Endothelial cell of umbilical vein (primary cell): Measurements from ENCODE around the gene ANTXRL. TPM values are rescaled to one million over a fixed set of nuclear protein-coding genes. Genes with fewer than 3 reads are reported as not detected.

Experiments used
- BruUV-seq: library from RNA; stranded (reverse); fragments of 400-500 nt; replicated peaks from 2 replicates; lab custom pipeline; 2021; lab: Mats Ljungman, UMichigan
- CTCF ChIA-PET: fragments of 300-600, 350-600 bp; sonication (Branson Sonifier 250); formaldehyde crosslinking; loops from one replicate; lab custom pipeline; 2021; ENCODE audit warnings: antibody characterized with exemption, inconsistent platforms; lab: Charles Lee
- POLR2A ChIA-PET: fragments of 300-600, 350-600 bp; sonication (Branson Sonifier 250); formaldehyde crosslinking; loops from one replicate; lab custom pipeline; 2021; ENCODE audit warnings: antibody characterized with exemption, inconsistent platforms; lab: Charles Lee
- DNase-seq: peaks from one replicate; pipeline ENCODE4 v3.0.0-alpha.2; 2011; ENCODE audit warnings: low read depth, low spot score
- FAIRE-seq: peaks from 2 replicates; lab custom pipeline; 2011; peaks lifted over from hg19 to GRCh38; lab: Jason Lieb, UNC
- H2AFZ ChIP-seq: 2 replicates; pipeline ENCODE4 v1.6.0; 2012; ENCODE audit warnings: low read depth, low read length, control low read depth, inconsistent platforms
- H3K27ac ChIP-seq: 2 replicates; pipeline ENCODE4 v1.5.1; 2011; ENCODE audit warnings: low read depth, mild to moderate bottlenecking, control low read depth, low read length, moderate library complexity; ENCODE audit not compliant: insufficient read depth
- H3K27me3 ChIP-seq, 2 experiments: 2 replicates each; pipeline versions ENCODE4 v1.6.0 to v1.6.1; 2011; ENCODE audit warnings: low read length in 2 of 2, mixed read lengths in 1 of 2; ENCODE audit not compliant: control insufficient read depth in 2 of 2, insufficient read depth in 2 of 2
- H3K36me3 ChIP-seq, 2 experiments: 2 replicates in 1 of 2; 3 replicates in 1 of 2; pipeline ENCODE4 v1.5.1; 2011; ENCODE audit warnings: low read length in 2 of 2, mild to moderate bottlenecking in 1 of 2, moderate library complexity in 1 of 2; ENCODE audit not compliant: control insufficient read depth in 2 of 2, insufficient read depth in 2 of 2; ENCODE audit errors: extremely low read depth in 1 of 2
- H3K4me1 ChIP-seq: 3 replicates; pipeline ENCODE4 v1.5.1; 2011; ENCODE audit warnings: mild to moderate bottlenecking, low read length; ENCODE audit not compliant: control insufficient read depth, insufficient read depth; ENCODE audit errors: extremely low read depth
- H3K4me2 ChIP-seq: 2 replicates; pipeline ENCODE4 v1.6.1; 2011; ENCODE audit warnings: low read length, control low read depth, mixed read lengths; ENCODE audit not compliant: insufficient read depth
- H3K4me3 ChIP-seq, 3 experiments: fragments of 200-600 bp in 1 of 3; sonication (generic), shearing (Covaris generic) in 1 of 3; replicated peaks in 1 of 3; 2 replicates each; pipeline ENCODE4 v1.5.1; 2011 to 2016; ENCODE audit warnings: control low read depth in 3 of 3, low read length in 3 of 3, mild to moderate bottlenecking in 2 of 3, inconsistent platforms in 1 of 3, low read depth in 1 of 3, moderate library complexity in 1 of 3; ENCODE audit not compliant: insufficient read depth in 1 of 3
- H3K79me2 ChIP-seq: 2 replicates; pipeline ENCODE4 v1.6.0; 2012; ENCODE audit warnings: low read length, inconsistent platforms; ENCODE audit not compliant: control insufficient read depth, insufficient read depth
- H3K9ac ChIP-seq: replicated peaks from 2 replicates; pipeline ENCODE3; 2011; ENCODE audit warnings: low read length, control low read depth; ENCODE audit not compliant: insufficient read depth; ENCODE audit errors: extremely low read depth
- H3K9me1 ChIP-seq: replicated peaks from 3 replicates; pipeline ENCODE4 v1.6.0; 2011; ENCODE audit warnings: mild to moderate bottlenecking, low read length; ENCODE audit not compliant: control insufficient read depth, insufficient read depth; ENCODE audit errors: extremely low read depth
- H3K9me3 ChIP-seq: replicated peaks from 2 replicates; pipeline ENCODE4 v1.5.1; 2012; ENCODE audit warnings: low read length, inconsistent platforms; ENCODE audit not compliant: control insufficient read depth, insufficient read depth
- H4K20me1 ChIP-seq: replicated peaks from 2 replicates; pipeline ENCODE3; 2011; ENCODE audit warnings: mild to moderate bottlenecking, low read length; ENCODE audit not compliant: control insufficient read depth, insufficient read depth; ENCODE audit errors: extremely low read depth
- EZH2 ChIP-seq: IDR thresholded peaks from 2 replicates; pipeline ENCODE4 v1.6.1; 2012; ENCODE audit warnings: borderline replicate concordance, low read depth, mild to moderate bottlenecking, moderate library complexity, low read length, inconsistent platforms; ENCODE audit not compliant: severe bottlenecking
- FOS ChIP-seq: IDR thresholded peaks from 2 replicates; pipeline ENCODE4 v1.6.1; 2011; ENCODE audit warnings: mild to moderate bottlenecking, low read length, moderate library complexity, borderline replicate concordance; ENCODE audit not compliant: insufficient read depth
- GATA2 ChIP-seq: IDR thresholded peaks from 2 replicates; pipeline ENCODE4 v1.7.0; 2011; ENCODE audit warnings: low read depth, mild to moderate bottlenecking, moderate library complexity, mixed read lengths, low read length; ENCODE audit not compliant: insufficient read length, insufficient read depth
- JUN ChIP-seq: IDR thresholded peaks from 2 replicates; pipeline ENCODE4 v1.6.1; 2011; ENCODE audit warnings: borderline replicate concordance, low read depth; ENCODE audit not compliant: insufficient read length, insufficient read depth
- MYC ChIP-seq: IDR thresholded peaks from one replicate; pipeline ENCODE4 v1.6.1; 2011; ENCODE audit warnings: mild to moderate bottlenecking, low read depth, low read length
- POLR2A ChIP-seq: IDR thresholded peaks from 2 replicates; pipeline ENCODE4 v1.6.1; 2012; ENCODE audit warnings: low read depth, mild to moderate bottlenecking, control low read depth, low read length
- POLR2AphosphoS5 ChIP-seq: IDR thresholded peaks from 2 replicates; pipeline ENCODE4 v1.6.1; 2012; ENCODE audit warnings: low read depth, mild to moderate bottlenecking, control low read depth, low read length, moderate library complexity; ENCODE audit not compliant: insufficient read depth
- dilution Hi-C: fragments of 300-500 bp; cut with MboI; formaldehyde crosslinking; loops from one replicate; pipeline ENCODE4 v1.15.0; 2019; ENCODE audit warnings: low sequenced_read_pairs; ENCODE audit not compliant: extremely low pct_ligation_motif_present
- intact Hi-C: fragments of 100-400 bp; cut with micrococcal nuclease; formaldehyde crosslinking; loops from one replicate; pipeline ENCODE4 v1.10.0; 2022
- polyA plus RNA-seq, 4 experiments: library from polyadenylated mRNA; depleted of rRNA in 3 of 4; stranded (reverse) in 3 of 4; unstranded in 1 of 4; fragments of >200 nt; gene quantifications; 2 replicates each; pipeline versions ENCODE4 v1.2.1 to v1.2.3, GENCODE V29; 2011 to 2012; ENCODE audit warnings: missing spikeins in 1 of 4
- total RNA-seq: library from RNA; stranded (reverse); gene quantifications from 2 replicates; pipeline ENCODE4 v1.2.3, GENCODE V29; 2021
- TF ChIP-seq, protein P1 (sequence below): IDR thresholded peaks from 2 replicates; pipeline ENCODE4 v1.6.1; 2011; ENCODE audit not compliant: insufficient read depth, insufficient read length
- TF ChIP-seq, protein P2 (sequence below), 2 donors: IDR thresholded peaks; 1 replicate in 1 of 2; 2 replicates in 1 of 2; pipeline ENCODE4 v1.5.1; 2011; ENCODE audit warnings: low read length in 2 of 2, mild to moderate bottlenecking in 2 of 2, moderate library complexity in 2 of 2, control low read depth in 1 of 2, inconsistent platforms in 1 of 2, low read depth in 1 of 2; ENCODE audit not compliant: insufficient read depth in 1 of 2; ENCODE audit errors: extremely low read depth in 1 of 2

Gene ANTXRL
- total and polyA plus RNA-seq, 2 donors (not counting 3 experiments of a cell fraction or from before 2014, with no cell fraction given), result not detected

DNA sequence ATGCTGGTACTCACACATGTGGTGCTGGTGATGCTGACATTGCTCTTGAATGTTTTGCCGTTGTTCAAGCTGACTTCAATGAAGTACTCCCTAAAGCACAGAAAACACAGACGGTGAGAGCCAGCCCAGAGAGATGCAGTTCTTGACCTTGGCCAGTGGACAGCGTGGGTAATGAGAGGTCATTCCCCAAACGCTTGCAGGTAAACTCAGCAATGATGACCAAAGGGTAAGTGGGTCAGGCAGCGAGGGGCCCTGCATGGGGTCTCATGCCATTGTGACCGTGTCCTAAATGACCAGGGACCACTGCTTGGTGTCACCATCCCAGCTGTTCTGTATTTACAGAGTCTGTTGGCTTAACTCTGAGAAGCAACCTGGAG is 32.8 kb upstream of the ANTXRL start:
- DNase-seq (no peak), FAIRE-seq (no peak)
- Histone ChIP-seq H3K4me2 (no peak overlapping the region), H2AFZ (no peak overlapping the region), H3K9ac (no peak overlapping the region), H3K27ac (no peak overlapping the region), H3K27me3 (peaks cover 2% of the 10 kb centered on the region in 2 experiments), H3K4me3 (no peak overlapping the region), H3K9me1 (no peaks in the 10 kb centered on the region), H3K36me3 (no peaks in the 10 kb centered on the region), H3K79me2 (no peaks in the 10 kb centered on the region), H3K4me1 (no peaks in the 10 kb centered on the region), H4K20me1 (no peaks in the 10 kb centered on the region), H3K9me3 (no peaks in the 10 kb centered on the region)
- CTCF ChIA-PET, result interaction anchor here (4.1 kb wide), 1 partner anchor 26 kb away, joined by 23 read pairs; no protein-coding TSS in a partner anchor
- intact Hi-C loops, result no loop called here
- TF ChIP-seq EZH2, result no peak
- no peak for TF ChIP-seq POLR2A
- no peak for TF ChIP-seq GATA2
- TF ChIP-seq POLR2AphosphoS5, result no peak
- no peak for TF ChIP-seq JUN
- TF ChIP-seq MYC, result no peak
- TF ChIP-seq FOS, result no peak
- TF ChIP-seq, protein P1, sequence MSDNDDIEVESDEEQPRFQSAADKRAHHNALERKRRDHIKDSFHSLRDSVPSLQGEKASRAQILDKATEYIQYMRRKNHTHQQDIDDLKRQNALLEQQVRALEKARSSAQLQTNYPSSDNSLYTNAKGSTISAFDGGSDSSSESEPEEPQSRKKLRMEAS, result no peak
- TF ChIP-seq, protein P2, sequence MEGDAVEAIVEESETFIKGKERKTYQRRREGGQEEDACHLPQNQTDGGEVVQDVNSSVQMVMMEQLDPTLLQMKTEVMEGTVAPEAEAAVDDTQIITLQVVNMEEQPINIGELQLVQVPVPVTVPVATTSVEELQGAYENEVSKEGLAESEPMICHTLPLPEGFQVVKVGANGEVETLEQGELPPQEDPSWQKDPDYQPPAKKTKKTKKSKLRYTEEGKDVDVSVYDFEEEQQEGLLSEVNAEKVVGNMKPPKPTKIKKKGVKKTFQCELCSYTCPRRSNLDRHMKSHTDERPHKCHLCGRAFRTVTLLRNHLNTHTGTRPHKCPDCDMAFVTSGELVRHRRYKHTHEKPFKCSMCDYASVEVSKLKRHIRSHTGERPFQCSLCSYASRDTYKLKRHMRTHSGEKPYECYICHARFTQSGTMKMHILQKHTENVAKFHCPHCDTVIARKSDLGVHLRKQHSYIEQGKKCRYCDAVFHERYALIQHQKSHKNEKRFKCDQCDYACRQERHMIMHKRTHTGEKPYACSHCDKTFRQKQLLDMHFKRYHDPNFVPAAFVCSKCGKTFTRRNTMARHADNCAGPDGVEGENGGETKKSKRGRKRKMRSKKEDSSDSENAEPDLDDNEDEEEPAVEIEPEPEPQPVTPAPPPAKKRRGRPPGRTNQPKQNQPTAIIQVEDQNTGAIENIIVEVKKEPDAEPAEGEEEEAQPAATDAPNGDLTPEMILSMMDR (IDR thresholded peaks at IDR 0.05; ENCODE audit: extremely low read depth in 1 of 2, insufficient read depth in 1 of 2, low read depth in 1 of 2, low read length in 2 of 2), result no peak
- BruUV-seq, result no TSS peak
- dilution Hi-C loops, result no loop called here
- POLR2A ChIA-PET, result no interaction called here
